Progenitor cell of endocrine pancreas (in vitro differentiated cells): ENCODE data around the gene PCID2. TPM values are rescaled to one million over a fixed set of nuclear protein-coding genes. Genes with fewer than 3 reads are reported as not detected.

ENCODE experiments used
- DNase-seq: peaks from one replicate; pipeline ENCODE4 v3.0.0; 2021; ENCODE audit warnings: low spot score; ENCODE audit not compliant: unreplicated experiment
- H3K27ac Mint-ChIP-seq: 2 replicates; pipeline ENCODE4 v1.8.0; 2021; ENCODE audit warnings: mild to moderate bottlenecking, moderate library complexity, mixed read lengths
- H3K27me3 Mint-ChIP-seq: 2 replicates; pipeline ENCODE4 v1.8.0; 2021; ENCODE audit warnings: mixed read lengths
- H3K36me3 Mint-ChIP-seq: 2 replicates; pipeline ENCODE4 v1.8.0; 2022; ENCODE audit warnings: mixed read lengths; ENCODE audit not compliant: insufficient read depth
- H3K4me1 Mint-ChIP-seq: 2 replicates; pipeline ENCODE4 v1.8.0; 2021; ENCODE audit warnings: low read depth, mixed read lengths
- H3K4me3 Mint-ChIP-seq: 2 replicates; pipeline ENCODE4 v1.8.0; 2021; ENCODE audit warnings: low read depth, mild to moderate bottlenecking, moderate library complexity, mixed read lengths
- H3K9me3 Mint-ChIP-seq: 2 replicates; pipeline ENCODE4 v1.8.0; 2021; ENCODE audit warnings: low read depth, mixed read lengths
- total RNA-seq: library from RNA; stranded (reverse); gene quantifications from 2 replicates; pipeline ENCODE4 v1.2.1, GENCODE V29; 2021
- TF ChIP-seq, protein P1 (sequence below): fragments of 200-600 bp; sonication (generic); IDR thresholded peaks from one replicate; pipeline ENCODE4 v1.5.0; 2021; ENCODE audit warnings: antibody characterized with exemption, mild to moderate bottlenecking; ENCODE audit not compliant: unreplicated experiment

PCID2 gene
- total RNA-seq, 1 donor from 2014 or later: 58.7 TPM

GRCh38 chr13:113142876-113143275, 65.6 kb downstream of the PCID2 start:
- Mint-ChIP-seq H3K27ac (no peak overlapping the region), H3K27me3 (no peaks in the 10 kb centered on the region), H3K4me1 (peaks cover 14% of the 10 kb centered on the region), H3K9me3 (no peaks in the 10 kb centered on the region), H3K36me3 (peaks cover 2% of the 10 kb centered on the region), H3K4me3 (no peak overlapping the region)
- TF ChIP-seq, protein P1, sequence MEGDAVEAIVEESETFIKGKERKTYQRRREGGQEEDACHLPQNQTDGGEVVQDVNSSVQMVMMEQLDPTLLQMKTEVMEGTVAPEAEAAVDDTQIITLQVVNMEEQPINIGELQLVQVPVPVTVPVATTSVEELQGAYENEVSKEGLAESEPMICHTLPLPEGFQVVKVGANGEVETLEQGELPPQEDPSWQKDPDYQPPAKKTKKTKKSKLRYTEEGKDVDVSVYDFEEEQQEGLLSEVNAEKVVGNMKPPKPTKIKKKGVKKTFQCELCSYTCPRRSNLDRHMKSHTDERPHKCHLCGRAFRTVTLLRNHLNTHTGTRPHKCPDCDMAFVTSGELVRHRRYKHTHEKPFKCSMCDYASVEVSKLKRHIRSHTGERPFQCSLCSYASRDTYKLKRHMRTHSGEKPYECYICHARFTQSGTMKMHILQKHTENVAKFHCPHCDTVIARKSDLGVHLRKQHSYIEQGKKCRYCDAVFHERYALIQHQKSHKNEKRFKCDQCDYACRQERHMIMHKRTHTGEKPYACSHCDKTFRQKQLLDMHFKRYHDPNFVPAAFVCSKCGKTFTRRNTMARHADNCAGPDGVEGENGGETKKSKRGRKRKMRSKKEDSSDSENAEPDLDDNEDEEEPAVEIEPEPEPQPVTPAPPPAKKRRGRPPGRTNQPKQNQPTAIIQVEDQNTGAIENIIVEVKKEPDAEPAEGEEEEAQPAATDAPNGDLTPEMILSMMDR: no peak
- no peak for DNase-seq

GRCh38 chr13:113141601-113141970, 66.9 kb downstream of the PCID2 start:
- Mint-ChIP-seq H3K4me1 (peaks cover 22% of the 10 kb centered on the region), H3K27me3 (no peaks in the 10 kb centered on the region), H3K4me3 (no peak overlapping the region), H3K9me3 (no peaks in the 10 kb centered on the region), H3K27ac (no peak overlapping the region), H3K36me3 (no peaks in the 10 kb centered on the region)
- TF ChIP-seq, protein P1: no peak
- DNase-seq: no peak

GRCh38 chr13:113140677-113141600, 67.5 kb downstream of the PCID2 start:
- TF ChIP-seq, protein P1: no peak
- Mint-ChIP-seq H3K27ac (no peak overlapping the region), H3K4me3 (no peak overlapping the region), H3K36me3 (no peaks in the 10 kb centered on the region), H3K4me1 (peaks cover 22% of the 10 kb centered on the region), H3K9me3 (no peaks in the 10 kb centered on the region), H3K27me3 (no peaks in the 10 kb centered on the region)
- DNase-seq: no peak

GRCh38 chr13:113139577-113139976, 68.9 kb downstream of the PCID2 start:
- H3K4me3 Mint-ChIP-seq: no peak overlapping the region
- TF ChIP-seq, protein P1: no peak
- H3K9me3 Mint-ChIP-seq: no peaks in the 10 kb centered on the region
- peaks cover 22% of the 10 kb centered on the region for H3K4me1 Mint-ChIP-seq
- DNase-seq: no peak
- H3K36me3 Mint-ChIP-seq: no peaks in the 10 kb centered on the region
- H3K27me3 Mint-ChIP-seq: no peaks in the 10 kb centered on the region
- H3K27ac Mint-ChIP-seq: no peak overlapping the region

DNA sequence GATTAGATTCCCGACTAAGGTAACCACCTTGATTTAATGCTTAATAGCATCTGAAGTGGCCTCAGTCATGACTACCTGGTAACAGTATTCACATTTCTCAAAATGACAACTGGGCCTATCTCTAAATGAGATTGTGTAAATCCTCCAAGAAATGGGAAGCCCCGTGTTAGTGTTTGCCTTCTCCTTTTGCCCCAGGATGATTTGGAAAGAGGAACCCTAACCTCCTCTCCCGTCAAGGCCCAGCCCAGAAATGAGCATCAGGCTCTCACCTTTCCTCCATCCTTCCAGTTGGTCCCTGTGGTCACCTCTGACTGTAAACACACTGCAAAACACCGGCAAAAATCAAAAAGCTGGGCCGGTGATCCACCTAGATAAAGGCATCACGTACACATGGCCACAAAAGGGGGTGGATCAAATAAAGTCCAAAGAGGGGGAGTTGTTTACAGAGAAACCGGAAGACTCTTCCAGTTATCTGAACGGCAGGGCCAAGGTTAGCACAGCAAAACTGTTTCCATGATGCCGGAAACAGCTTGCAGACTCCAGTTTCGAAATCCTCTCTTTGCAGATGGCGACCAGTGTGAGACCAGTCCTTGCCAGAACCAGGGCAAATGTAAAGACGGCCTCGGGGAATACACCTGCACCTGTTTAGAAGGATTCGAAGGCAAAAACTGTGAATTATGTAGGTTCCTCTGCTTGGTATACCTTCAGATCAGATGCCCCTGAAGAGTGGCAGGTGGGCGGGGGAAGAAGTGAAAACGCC, 69.5 kb downstream of the PCID2 start:
- H3K4me1 Mint-ChIP-seq: peaks cover 22% of the 10 kb centered on the region
- H3K4me3 Mint-ChIP-seq: peak overlapping the region; percentile 10
- H3K36me3 Mint-ChIP-seq: no peaks in the 10 kb centered on the region
- no peaks in the 10 kb centered on the region for H3K9me3 Mint-ChIP-seq
- TF ChIP-seq, protein P1: no peak
- H3K27me3 Mint-ChIP-seq: no peaks in the 10 kb centered on the region
- peak overlapping the region; percentile 89 for H3K27ac Mint-ChIP-seq
- DNase-seq: peak; percentile 6
